OCI-LY7 (cell line): ENCODE measurements around the gene TPD52L1.

ENCODE experiments used
- CTCF ChIP-seq: fragments of 200-600 bp; sonication (generic); conservative IDR thresholded peaks from 2 replicates; pipeline ENCODE4 v1.5.1; 2014; ENCODE audit warnings: mild to moderate bottlenecking, antibody characterized with exemption, low read length, moderate library complexity, mixed read lengths
- EZH2phosphoT487 ChIP-seq: fragments of 200-600 bp; sonication (generic); IDR thresholded peaks from 2 replicates; pipeline ENCODE4 v1.6.1; 2018; ENCODE audit warnings: low read depth, borderline replicate concordance, mild to moderate bottlenecking, mixed run types, antibody characterized with exemption, low read length, moderate library complexity, mixed read lengths

GRCh38 chr6:125310994-125311649 is 157.5 kb downstream of the TPD52L1 start:
- TF ChIP-seq CTCF (peak; percentile 84), EZH2phosphoT487 (no peak)
